Neural cell (in vitro differentiated cells): ENCODE measurements around the gene FHOD3. TPM values are rescaled to one million over a fixed set of nuclear protein-coding genes. Genes with fewer than 3 reads are reported as not detected.

ENCODE experiments used
- H2AFZ ChIP-seq: fragments of 200-600, 300-800 bp; sonication (generic), shearing (Covaris generic); 2 replicates; pipeline ENCODE4 v1.6.0; 2014; ENCODE audit warnings: low read depth, mild to moderate bottlenecking, antibody characterized with exemption, low read length, moderate library complexity
- H3F3A ChIP-seq: fragments of 200-600 bp; shearing (Covaris generic); 2 replicates; pipeline ENCODE4 v1.6.1; 2016; ENCODE audit warnings: mild to moderate bottlenecking, moderate library complexity, mixed read lengths, antibody characterized with exemption, low read length; ENCODE audit not compliant: insufficient read depth, poor library complexity, severe bottlenecking
- H3K27ac ChIP-seq: fragments of 200-600, 300-800 bp; sonication (generic), shearing (Covaris generic); 2 replicates; pipeline ENCODE4 v1.5.1; 2014; ENCODE audit warnings: mild to moderate bottlenecking, low read length, moderate library complexity
- H3K27me3 ChIP-seq: fragments of 300-800, 200-600 bp; sonication (generic), shearing (Covaris generic); 2 replicates; pipeline ENCODE4 v1.6.0; 2014; ENCODE audit warnings: mild to moderate bottlenecking, low read depth, low read length, moderate library complexity; ENCODE audit not compliant: insufficient read depth
- H3K36me3 ChIP-seq: fragments of 300-800, 200-600 bp; sonication (generic), shearing (Covaris generic); 2 replicates; pipeline ENCODE4 v1.5.1; 2014; ENCODE audit warnings: mild to moderate bottlenecking, antibody characterized with exemption, low read length, moderate library complexity; ENCODE audit not compliant: insufficient read depth
- H3K4me2 ChIP-seq: fragments of 300-800, 200-600 bp; sonication (generic), shearing (Covaris generic); 2 replicates; pipeline ENCODE4 v1.6.0; 2014; ENCODE audit warnings: mild to moderate bottlenecking, low read length
- H3K4me3 ChIP-seq: fragments of 300-800, 200-600 bp; sonication (generic), shearing (Covaris generic); 2 replicates; pipeline ENCODE4 v1.5.1; 2014; ENCODE audit warnings: mild to moderate bottlenecking, low read length, moderate library complexity
- H3K79me2 ChIP-seq: fragments of 200-600 bp; shearing (Covaris generic); replicated peaks from 2 replicates; pipeline ENCODE4 v1.6.0; 2014; ENCODE audit warnings: mild to moderate bottlenecking, low read length, moderate library complexity; ENCODE audit not compliant: insufficient read depth
- H3K9ac ChIP-seq: fragments of 300-800, 200-600 bp; sonication (generic), shearing (Covaris generic); 2 replicates; pipeline ENCODE4 v1.6.1; 2016; ENCODE audit warnings: mild to moderate bottlenecking, low read length, mixed read lengths
- H3K9me2 ChIP-seq: fragments of 200-600 bp; shearing (Covaris generic); 2 replicates; pipeline ENCODE4 v1.6.1; 2016; ENCODE audit warnings: mild to moderate bottlenecking, low read length, mixed read lengths; ENCODE audit not compliant: insufficient read depth
- H3K9me3 ChIP-seq: fragments of 200-600, 300-800 bp; sonication (generic), shearing (Covaris generic); 2 replicates; pipeline ENCODE4 v1.6.1; 2016; ENCODE audit warnings: mild to moderate bottlenecking, mixed run types, low read length, moderate library complexity, mixed read lengths
- H4K20me1 ChIP-seq: fragments of 200-600 bp; shearing (Covaris generic); 2 replicates; pipeline ENCODE4 v1.6.1; 2016; ENCODE audit warnings: mild to moderate bottlenecking, mixed run types; ENCODE audit not compliant: insufficient read depth
- EP300 ChIP-seq: fragments of 450-650 bp; conservative IDR thresholded peaks from 2 replicates; pipeline ENCODE4 v1.6.1; 2014; ENCODE audit warnings: antibody characterized with exemption, mild to moderate bottlenecking, moderate library complexity; ENCODE audit not compliant: poor library complexity, severe bottlenecking
- EZH2 ChIP-seq: fragments of 200-600, 300-800 bp; shearing (Covaris generic), sonication (generic); IDR thresholded peaks from 2 replicates; pipeline ENCODE4 v1.6.1; 2014; ENCODE audit warnings: antibody characterized with exemption, low read length, borderline replicate concordance, mild to moderate bottlenecking; ENCODE audit not compliant: insufficient read depth, poor library complexity, severe bottlenecking
- MXI1 ChIP-seq: fragments of 450-650 bp; conservative IDR thresholded peaks from 2 replicates; pipeline ENCODE4 v1.6.1; 2014; ENCODE audit warnings: antibody characterized with exemption, mild to moderate bottlenecking; ENCODE audit not compliant: poor library complexity, severe bottlenecking
- POLR2AphosphoS5 ChIP-seq: IDR thresholded peaks from 2 replicates; pipeline ENCODE4 v1.6.1; 2012
- RAD21 ChIP-seq: fragments of 450-650 bp; conservative IDR thresholded peaks from 2 replicates; pipeline ENCODE4 v1.6.1; 2014; ENCODE audit warnings: antibody characterized with exemption, mild to moderate bottlenecking, moderate library complexity
- SMC3 ChIP-seq: fragments of 450-650 bp; conservative IDR thresholded peaks from 2 replicates; pipeline ENCODE4 v1.6.1; 2014; ENCODE audit warnings: antibody characterized with exemption, mild to moderate bottlenecking, moderate library complexity; ENCODE audit not compliant: poor library complexity
- TAF1 ChIP-seq: IDR thresholded peaks from 2 replicates; pipeline ENCODE4 v1.6.1; 2012; ENCODE audit warnings: low read depth
- polyA plus RNA-seq: library from polyadenylated mRNA; depleted of rRNA; stranded (reverse); fragments of >200 nt; gene quantifications from 2 replicates; pipeline ENCODE4 v1.2.3, GENCODE V29; 2014
- TF ChIP-seq, protein P1 (sequence below): IDR thresholded peaks from 2 replicates; pipeline ENCODE4 v1.6.1; 2012; ENCODE audit warnings: borderline replicate concordance
- TF ChIP-seq, protein P2 (sequence below): fragments of 450-650 bp; IDR thresholded peaks from 2 replicates; pipeline ENCODE4 v1.5.1; 2014; ENCODE audit warnings: antibody characterized with exemption, mild to moderate bottlenecking, moderate library complexity; ENCODE audit not compliant: poor library complexity, severe bottlenecking

The FHOD3 gene
- polyA plus RNA-seq, 1 donor from 2014 or later: 19.4 TPM

DNA sequence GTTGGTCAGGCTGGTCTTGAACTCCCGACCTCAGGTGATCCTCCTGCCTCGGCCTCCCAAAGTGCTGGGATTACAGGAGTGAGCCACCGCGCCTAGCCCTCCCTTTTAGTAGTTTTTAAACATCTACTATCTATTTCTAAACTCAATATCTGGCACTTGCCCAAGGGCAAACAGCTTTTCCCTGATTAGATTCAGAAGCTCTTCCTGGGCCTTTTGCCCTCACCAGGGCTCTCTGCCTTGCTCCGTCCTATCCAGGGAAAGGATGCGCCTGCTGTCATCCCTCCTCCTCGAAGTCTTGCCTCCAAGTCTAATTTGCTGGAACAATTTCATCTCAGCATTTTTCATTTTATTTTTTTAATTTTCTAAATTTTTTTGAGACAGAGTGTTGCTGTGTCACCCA lies 41.4 kb upstream of the FHOD3 start:
- no peak overlapping the region for H3K9ac ChIP-seq
- H3F3A ChIP-seq: no peaks in the 10 kb centered on the region
- no peak overlapping the region for H2AFZ ChIP-seq
- no peaks in the 10 kb centered on the region for H3K79me2 ChIP-seq
- H3K4me3 ChIP-seq: no peak overlapping the region
- no peak overlapping the region for H3K27ac ChIP-seq
- no peaks in the 10 kb centered on the region for H4K20me1 ChIP-seq
- H3K9me2 ChIP-seq: no peaks in the 10 kb centered on the region
- no peak for TF ChIP-seq EZH2
- TF ChIP-seq, protein P1, sequence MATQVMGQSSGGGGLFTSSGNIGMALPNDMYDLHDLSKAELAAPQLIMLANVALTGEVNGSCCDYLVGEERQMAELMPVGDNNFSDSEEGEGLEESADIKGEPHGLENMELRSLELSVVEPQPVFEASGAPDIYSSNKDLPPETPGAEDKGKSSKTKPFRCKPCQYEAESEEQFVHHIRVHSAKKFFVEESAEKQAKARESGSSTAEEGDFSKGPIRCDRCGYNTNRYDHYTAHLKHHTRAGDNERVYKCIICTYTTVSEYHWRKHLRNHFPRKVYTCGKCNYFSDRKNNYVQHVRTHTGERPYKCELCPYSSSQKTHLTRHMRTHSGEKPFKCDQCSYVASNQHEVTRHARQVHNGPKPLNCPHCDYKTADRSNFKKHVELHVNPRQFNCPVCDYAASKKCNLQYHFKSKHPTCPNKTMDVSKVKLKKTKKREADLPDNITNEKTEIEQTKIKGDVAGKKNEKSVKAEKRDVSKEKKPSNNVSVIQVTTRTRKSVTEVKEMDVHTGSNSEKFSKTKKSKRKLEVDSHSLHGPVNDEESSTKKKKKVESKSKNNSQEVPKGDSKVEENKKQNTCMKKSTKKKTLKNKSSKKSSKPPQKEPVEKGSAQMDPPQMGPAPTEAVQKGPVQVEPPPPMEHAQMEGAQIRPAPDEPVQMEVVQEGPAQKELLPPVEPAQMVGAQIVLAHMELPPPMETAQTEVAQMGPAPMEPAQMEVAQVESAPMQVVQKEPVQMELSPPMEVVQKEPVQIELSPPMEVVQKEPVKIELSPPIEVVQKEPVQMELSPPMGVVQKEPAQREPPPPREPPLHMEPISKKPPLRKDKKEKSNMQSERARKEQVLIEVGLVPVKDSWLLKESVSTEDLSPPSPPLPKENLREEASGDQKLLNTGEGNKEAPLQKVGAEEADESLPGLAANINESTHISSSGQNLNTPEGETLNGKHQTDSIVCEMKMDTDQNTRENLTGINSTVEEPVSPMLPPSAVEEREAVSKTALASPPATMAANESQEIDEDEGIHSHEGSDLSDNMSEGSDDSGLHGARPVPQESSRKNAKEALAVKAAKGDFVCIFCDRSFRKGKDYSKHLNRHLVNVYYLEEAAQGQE: no peak
- no peak for TF ChIP-seq SMC3
- TF ChIP-seq, protein P2, sequence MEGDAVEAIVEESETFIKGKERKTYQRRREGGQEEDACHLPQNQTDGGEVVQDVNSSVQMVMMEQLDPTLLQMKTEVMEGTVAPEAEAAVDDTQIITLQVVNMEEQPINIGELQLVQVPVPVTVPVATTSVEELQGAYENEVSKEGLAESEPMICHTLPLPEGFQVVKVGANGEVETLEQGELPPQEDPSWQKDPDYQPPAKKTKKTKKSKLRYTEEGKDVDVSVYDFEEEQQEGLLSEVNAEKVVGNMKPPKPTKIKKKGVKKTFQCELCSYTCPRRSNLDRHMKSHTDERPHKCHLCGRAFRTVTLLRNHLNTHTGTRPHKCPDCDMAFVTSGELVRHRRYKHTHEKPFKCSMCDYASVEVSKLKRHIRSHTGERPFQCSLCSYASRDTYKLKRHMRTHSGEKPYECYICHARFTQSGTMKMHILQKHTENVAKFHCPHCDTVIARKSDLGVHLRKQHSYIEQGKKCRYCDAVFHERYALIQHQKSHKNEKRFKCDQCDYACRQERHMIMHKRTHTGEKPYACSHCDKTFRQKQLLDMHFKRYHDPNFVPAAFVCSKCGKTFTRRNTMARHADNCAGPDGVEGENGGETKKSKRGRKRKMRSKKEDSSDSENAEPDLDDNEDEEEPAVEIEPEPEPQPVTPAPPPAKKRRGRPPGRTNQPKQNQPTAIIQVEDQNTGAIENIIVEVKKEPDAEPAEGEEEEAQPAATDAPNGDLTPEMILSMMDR: no peak
- no peak for TF ChIP-seq TAF1
- TF ChIP-seq EP300: no peak
- TF ChIP-seq RAD21: no peak
- TF ChIP-seq MXI1: no peak
- TF ChIP-seq POLR2AphosphoS5: no peak
- H3K9me3 ChIP-seq: no peaks in the 10 kb centered on the region
- H3K27me3 ChIP-seq: no peaks in the 10 kb centered on the region
- H3K4me2 ChIP-seq: no peak overlapping the region
- no peaks in the 10 kb centered on the region for H3K36me3 ChIP-seq

DNA sequence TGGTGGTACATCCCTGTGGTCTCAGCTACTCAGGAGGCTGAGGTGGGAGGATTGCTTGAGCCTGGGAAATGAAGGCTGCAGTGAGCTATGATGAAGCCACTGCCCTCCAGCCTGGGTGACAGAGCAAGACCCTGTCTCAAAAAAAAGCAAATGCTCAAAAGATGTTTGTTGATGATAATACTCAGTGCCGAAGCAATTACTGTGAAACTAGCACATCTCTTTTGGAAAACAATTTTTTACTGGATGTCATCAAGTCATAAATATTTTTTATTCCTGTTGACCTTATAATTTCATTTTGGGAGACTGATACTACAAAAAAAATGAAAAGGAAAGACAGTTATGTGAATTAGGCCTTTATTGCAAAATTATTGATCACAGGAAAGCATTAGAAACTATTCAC lies 34.5 kb upstream of the FHOD3 start:
- Histone ChIP-seq H3K4me3 (no peak overlapping the region), H3K9me2 (no peaks in the 10 kb centered on the region), H3K27ac (no peak overlapping the region), H3K36me3 (no peaks in the 10 kb centered on the region), H3K9me3 (no peaks in the 10 kb centered on the region), H3F3A (no peaks in the 10 kb centered on the region), H2AFZ (no peak overlapping the region), H3K4me2 (no peak overlapping the region), H3K9ac (no peak overlapping the region), H3K79me2 (no peaks in the 10 kb centered on the region), H3K27me3 (no peaks in the 10 kb centered on the region), H4K20me1 (no peaks in the 10 kb centered on the region)
- TF ChIP-seq RAD21 (no peak), EZH2 (no peak), EP300 (no peak), SMC3 (no peak), TAF1 (no peak)
- TF ChIP-seq, protein P2: no peak
